ENCODE results near the gene AP1G2.
A peak's percentile ranks its signal among the peaks of the same experiment; 100 is the strongest.

AP1G2 gene

GRCh38 chr14:23513005-23513817, 54.4 kb downstream of the AP1G2 start:
- no peak overlapping the region for H3K4me3 Mint-ChIP-seq
- H3K9me3 Mint-ChIP-seq, result no peaks in the 10 kb centered on the region
- H3K27me3 Mint-ChIP-seq, result no peaks in the 10 kb centered on the region
- H3K4me1 Mint-ChIP-seq, result peaks cover 15% of the 10 kb centered on the region
- H3K27ac Mint-ChIP-seq, result no peak overlapping the region
- H3K36me3 Mint-ChIP-seq, result peaks cover 2% of the 10 kb centered on the region

GRCh38 chr14:23512156-23512555, 55.4 kb downstream of the AP1G2 start:
- H3K4me1 Mint-ChIP-seq, result peaks cover 15% of the 10 kb centered on the region

More at GRCh38 chr14:23512156-23512555, 55.4 kb downstream of the AP1G2 start:
- Mint-ChIP-seq H3K27ac (no peak overlapping the region), H3K36me3 (peaks cover 2% of the 10 kb centered on the region), H3K27me3 (no peaks in the 10 kb centered on the region), H3K4me3 (peak overlapping the region; percentile 86), H3K9me3 (no peaks in the 10 kb centered on the region)
